Right lobe of liver (tissue), 6 donors: Measurements from ENCODE around the gene SENP7. TPM values are rescaled to one million over a fixed set of nuclear protein-coding genes. Genes with fewer than 3 reads are reported as not detected.
"Not testable (repeated sequence)": the region's sequence is repeated elsewhere in the genome, so short reads cannot be mapped to it uniquely, and the experiment has no call there.

Experiments used
- ATAC-seq, 4 donors: fragments of 200-7000 bp; cut with Tn5 transposase; one replicate each; pipeline ENCODE4 v1.9.1; 2020; ENCODE audit warnings: mild to moderate bottlenecking in 4 of 4, moderate library complexity in 4 of 4
- DNase-seq, 3 donors: peaks; one replicate each; pipeline ENCODE4 v3.0.0-alpha.2; 2020
- H3K27ac ChIP-seq, 3 donors: fragments of 200-600 bp; one replicate each; pipeline ENCODE4 v1.8.0; 2022
- H3K27me3 ChIP-seq, 2 donors: fragments of 200-600 bp; one replicate each; pipeline ENCODE4 v1.8.0; 2022
- H3K36me3 ChIP-seq, 4 donors: fragments of 200-600 bp; sonication (generic) in 1 of 4; one replicate each; pipeline versions ENCODE4 v1.5.1 to v1.8.0; 2017 to 2022; ENCODE audit warnings: control low read depth in 1 of 4
- H3K4me1 ChIP-seq, 4 donors: fragments of 200-600 bp; sonication (generic) in 1 of 4; one replicate each; pipeline versions ENCODE4 v1.5.1 to v1.8.0; 2017 to 2022; ENCODE audit warnings: control low read depth in 1 of 4
- H3K4me3 ChIP-seq, 3 donors: fragments of 200-600 bp; one replicate each; pipeline ENCODE4 v1.8.0; 2022
- H3K9me3 ChIP-seq, 4 donors: fragments of 200-600 bp; sonication (generic) in 1 of 4; one replicate each; pipeline versions ENCODE4 v1.5.1 to v1.8.0; 2017 to 2022; ENCODE audit warnings: control low read depth in 1 of 4
- CTCF ChIP-seq, 4 donors: fragments of 200-600 bp in 3 of 4; fragments of 450-650 bp in 1 of 4; IDR thresholded peaks; one replicate each; pipeline versions ENCODE4 v1.5.1 to v1.8.0; 2016 to 2022; ENCODE audit warnings: antibody characterized with exemption in 4 of 4, mild to moderate bottlenecking in 2 of 4
- POLR2A ChIP-seq: fragments of 450-650 bp; IDR thresholded peaks from one replicate; pipeline ENCODE4 v1.6.1; 2017; ENCODE audit warnings: antibody characterized with exemption, mild to moderate bottlenecking
- WGBS: methylation state at CpG from one replicate; pipeline ENCODE4 v1.1.6; 2018; ENCODE audit warnings: low coverage, low lambda C conversion rate; ENCODE audit not compliant: insufficient coverage; ENCODE audit errors: missing lambda C conversion rate; 5-methylcytosine and 5-hydroxymethylcytosine counted together
- intact Hi-C, 2 donors: fragments of 100-400 bp; cut with DNase I; formaldehyde crosslinking; loops; one replicate each; pipeline versions ENCODE4 v1.11.2 to v1.14.1; 2022
- total RNA-seq, 6 experiments: library from RNA; depleted of rRNA in 2 of 6; stranded (reverse); fragments of >200 nt in 2 of 6; fragmentation: NEBNext Ultra II Directional in 3 of 6; extraction: Animal tissue kit (Norgen Biotek cat#: 25700) in 3 of 6; gene quantifications; one replicate each; pipeline versions ENCODE4 v1.1.0 to v1.2.4, GENCODE V29; 2016 to 2023
- donor health status: DM: no; HTN: yes; CAD: no.
- donor health status: DM: no; HTN: no; CAD: no.
- donor health status: DM: no; HTN: no; CAD: no.
- donor health status: DM: no; HTN: yes; CAD: no.
- donor health status: DM: no; HTN: yes; CAD: no.

Gene SENP7
- total RNA-seq, 6 experiments from 2014 or later: 3.8 to 7.2 (median 5.7) TPM

GRCh38 chr3:101478980-101479379, 34.0 kb downstream of the SENP7 start:
- intact Hi-C loops: no loop called here
- peaks cover 0 to 3% (median 0%) of the 10 kb centered on the region in 4 donors for H3K36me3 ChIP-seq
- ATAC-seq: no peak
- no peak overlapping the region for H3K27ac ChIP-seq
- DNase-seq: no peak
- no peak overlapping the region for H3K4me3 ChIP-seq
- no peaks in the 10 kb centered on the region for H3K9me3 ChIP-seq
- no peak for TF ChIP-seq CTCF (IDR thresholded peaks at IDR 0.05)
- TF ChIP-seq POLR2A: no peak
- WGBS: 69% methylated on average over 3 of the region's 3 CpGs
- no peaks in the 10 kb centered on the region for H3K4me1 ChIP-seq
- no peaks in the 10 kb centered on the region for H3K27me3 ChIP-seq

GRCh38 chr3:101474841-101475552, 38.0 kb downstream of the SENP7 start:
- H3K36me3 ChIP-seq, H3K4me3 ChIP-seq, H3K27ac ChIP-seq, ATAC-seq, DNase-seq, intact Hi-C loops, H3K9me3 ChIP-seq, H3K27me3 ChIP-seq, H3K4me1 ChIP-seq: not testable (repeated sequence)
- 100% methylated on average over 2 of the region's 2 CpGs for WGBS

DNA sequence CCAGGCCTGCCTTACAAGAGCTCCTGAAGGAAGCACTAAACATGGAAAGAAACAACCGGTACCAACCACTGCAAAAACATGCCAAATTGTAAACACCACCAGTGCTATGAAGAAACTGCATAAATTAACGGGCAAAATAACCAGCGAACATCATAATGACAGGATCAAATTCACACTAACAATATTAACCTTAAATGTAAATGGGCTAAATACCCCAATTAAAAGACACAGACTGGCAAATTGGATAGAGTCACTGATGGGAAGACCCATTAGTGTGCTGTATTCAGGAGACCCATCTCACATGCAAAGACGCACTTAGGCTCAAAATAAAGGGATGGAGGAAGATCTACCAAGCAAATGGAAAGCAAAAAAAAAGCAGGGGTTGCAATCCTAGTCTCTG, 44.3 kb downstream of the SENP7 start:
- H3K27ac ChIP-seq, H3K36me3 ChIP-seq, ATAC-seq, H3K27me3 ChIP-seq, H3K4me3 ChIP-seq, H3K4me1 ChIP-seq, H3K9me3 ChIP-seq, intact Hi-C loops, DNase-seq: not testable (repeated sequence)
- 95% methylated on average over 4 of the region's 4 CpGs for WGBS

DNA sequence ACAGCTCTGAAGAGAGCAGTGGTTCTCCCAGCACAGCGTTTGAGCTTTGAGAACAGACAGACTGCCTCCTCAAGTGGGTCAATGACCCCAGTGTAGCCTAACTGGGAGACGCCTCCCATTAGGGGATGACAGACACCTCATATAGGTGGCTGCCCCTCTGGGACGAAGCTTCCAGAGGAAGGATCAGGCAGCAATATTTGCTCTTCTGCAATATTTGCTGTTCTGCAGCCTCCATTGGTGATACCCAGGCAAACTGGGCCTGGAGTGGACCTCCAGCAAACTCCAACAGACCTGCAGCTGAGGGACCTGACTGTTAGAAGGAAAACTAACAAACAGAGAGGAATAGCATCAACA, 45.7 kb downstream of the SENP7 start:
- DNase-seq, H3K4me1 ChIP-seq, H3K27ac ChIP-seq, H3K9me3 ChIP-seq, H3K27me3 ChIP-seq, intact Hi-C loops, ATAC-seq, H3K36me3 ChIP-seq: not testable (repeated sequence)
- 33% methylated on average over 1 of the region's 3 CpGs for WGBS
- H3K4me3 ChIP-seq: peak overlapping the region in 1 of 3 donors; percentile 45

GRCh38 chr3:101466465-101467309, 46.3 kb downstream of the SENP7 start:
- peak in 1 of 3 donors; percentile 58 for DNase-seq
- Histone ChIP-seq H3K4me3 (peak overlapping the region in 2 of 3 donors; percentile 4 to 45), H3K9me3 (no peaks in the 10 kb centered on the region), H3K4me1 (no peaks in the 10 kb centered on the region), H3K27me3 (no peaks in the 10 kb centered on the region), H3K27ac (no peak overlapping the region), H3K36me3 (no peaks in the 10 kb centered on the region)
- intact Hi-C loops: no loop called here
- ATAC-seq: peak in 1 of 4 donors; percentile 43
- 85% methylated on average over 6 of the region's 17 CpGs for whole genome bisulfite sequencing
- TF ChIP-seq POLR2A (no peak), CTCF (IDR thresholded peaks at IDR 0.05) (no peak)

- WGBS: 92% methylated on average over 2 of the region's 2 CpGs
- DNase-seq: no peak
These were observed 48.8 kb downstream of the SENP7 start for GRCh38 chr3:101464235-101464634.

More at GRCh38 chr3:101464235-101464634, 48.8 kb downstream of the SENP7 start:
- Histone ChIP-seq H3K4me1 (no peaks in the 10 kb centered on the region), H3K9me3 (no peaks in the 10 kb centered on the region), H3K27ac (no peak overlapping the region), H3K36me3 (no peaks in the 10 kb centered on the region), H3K4me3 (no peak overlapping the region), H3K27me3 (no peaks in the 10 kb centered on the region)
- intact Hi-C loops: no loop called here
- TF ChIP-seq POLR2A: no peak
- no peak for TF ChIP-seq CTCF (IDR thresholded peaks at IDR 0.05)
- no peak for ATAC-seq
